Measurements from ENCODE around the gene MOV10L1.

The MOV10L1 gene

DNA sequence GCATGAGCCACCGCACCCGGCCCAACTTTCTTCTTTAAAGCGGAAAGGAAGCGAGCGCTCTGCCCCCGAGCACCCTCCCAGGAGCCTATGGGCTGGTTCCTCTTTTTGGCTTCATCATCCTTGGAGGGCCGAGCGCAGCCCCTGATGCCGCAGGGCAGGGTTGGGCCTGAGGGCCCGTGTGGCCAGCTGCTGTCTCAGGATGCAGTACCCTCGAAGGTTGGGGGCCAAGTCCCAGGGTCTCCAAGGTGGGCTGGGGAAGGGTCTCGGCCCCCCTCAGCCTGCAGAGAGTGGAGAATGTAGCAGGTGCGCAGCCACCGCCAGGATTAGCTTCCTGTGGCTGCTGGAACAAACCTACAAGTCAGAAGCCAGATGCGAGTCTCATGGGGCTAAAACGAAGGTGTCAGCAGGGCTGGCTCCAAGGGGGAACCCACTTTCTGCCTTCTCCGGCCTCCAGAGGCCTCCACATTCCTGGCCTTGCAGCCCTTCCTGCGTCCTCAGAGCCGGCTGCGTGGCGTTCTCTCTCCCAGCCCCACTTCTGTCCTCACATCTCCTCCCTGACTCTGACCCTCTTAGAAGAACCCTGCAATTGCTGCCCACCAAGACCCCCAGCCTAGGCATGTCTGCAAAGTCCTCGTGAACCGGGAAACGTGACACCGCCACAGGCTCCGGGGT, 83.6 kb downstream of the MOV10L1 start:
- no peak overlapping the region for H3K9ac ChIP-seq

DNA sequence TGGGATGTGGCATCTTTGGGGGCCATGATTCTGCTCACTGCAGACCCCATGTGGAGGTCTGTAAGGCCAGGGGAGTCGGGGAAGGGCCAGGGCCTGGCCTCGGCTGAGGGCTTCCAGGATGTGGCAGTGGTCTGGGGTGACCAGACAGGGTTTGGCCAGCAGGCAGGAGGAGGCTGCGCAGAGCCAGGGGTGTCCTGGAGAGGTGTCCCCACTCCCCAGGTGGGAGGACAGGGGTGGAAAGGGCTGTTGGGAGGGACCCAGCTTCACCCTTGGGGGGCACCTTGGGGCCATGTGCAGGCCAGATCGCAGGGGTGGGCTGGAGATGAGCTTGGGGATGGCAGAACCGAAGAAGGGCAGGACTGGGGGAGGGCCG, 84.2 kb downstream of the MOV10L1 start:
- H3K27me3 ChIP-seq (ENCODE audit: control insufficient read depth, insufficient read depth, low read length) = no peaks in the 10 kb centered on the region
- H3K9me3 ChIP-seq (ENCODE audit: control insufficient read depth, low read length) = no peaks in the 10 kb centered on the region
- no peak overlapping the region for H3K27ac ChIP-seq
- H3K4me1 ChIP-seq = no peaks in the 10 kb centered on the region
- H3K4me2 ChIP-seq (ENCODE audit: low read length) = no peak overlapping the region
- no peak overlapping the region for H2AFZ ChIP-seq
- H3K9ac ChIP-seq = no peak overlapping the region
- H3K36me3 ChIP-seq (ENCODE audit: control insufficient read depth, insufficient read depth, low read length) = no peaks in the 10 kb centered on the region
- H3K4me3 ChIP-seq (ENCODE audit: low read depth, low read length) = no peak overlapping the region
- TF ChIP-seq, protein P1, sequence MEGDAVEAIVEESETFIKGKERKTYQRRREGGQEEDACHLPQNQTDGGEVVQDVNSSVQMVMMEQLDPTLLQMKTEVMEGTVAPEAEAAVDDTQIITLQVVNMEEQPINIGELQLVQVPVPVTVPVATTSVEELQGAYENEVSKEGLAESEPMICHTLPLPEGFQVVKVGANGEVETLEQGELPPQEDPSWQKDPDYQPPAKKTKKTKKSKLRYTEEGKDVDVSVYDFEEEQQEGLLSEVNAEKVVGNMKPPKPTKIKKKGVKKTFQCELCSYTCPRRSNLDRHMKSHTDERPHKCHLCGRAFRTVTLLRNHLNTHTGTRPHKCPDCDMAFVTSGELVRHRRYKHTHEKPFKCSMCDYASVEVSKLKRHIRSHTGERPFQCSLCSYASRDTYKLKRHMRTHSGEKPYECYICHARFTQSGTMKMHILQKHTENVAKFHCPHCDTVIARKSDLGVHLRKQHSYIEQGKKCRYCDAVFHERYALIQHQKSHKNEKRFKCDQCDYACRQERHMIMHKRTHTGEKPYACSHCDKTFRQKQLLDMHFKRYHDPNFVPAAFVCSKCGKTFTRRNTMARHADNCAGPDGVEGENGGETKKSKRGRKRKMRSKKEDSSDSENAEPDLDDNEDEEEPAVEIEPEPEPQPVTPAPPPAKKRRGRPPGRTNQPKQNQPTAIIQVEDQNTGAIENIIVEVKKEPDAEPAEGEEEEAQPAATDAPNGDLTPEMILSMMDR (IDR thresholded peaks at IDR 0.05) = no peak
- H3K79me2 ChIP-seq = no peaks in the 10 kb centered on the region

More for the DNA sequence above, 83.6 kb downstream of the MOV10L1 start:
- Histone ChIP-seq H3K4me3 (ENCODE audit: low read depth, low read length) (no peak overlapping the region), H3K27ac (no peak overlapping the region), H3K79me2 (no peaks in the 10 kb centered on the region), H3K36me3 (ENCODE audit: control insufficient read depth, insufficient read depth, low read length) (no peaks in the 10 kb centered on the region), H3K4me2 (ENCODE audit: low read length) (no peak overlapping the region), H3K4me1 (no peaks in the 10 kb centered on the region), H2AFZ (no peak overlapping the region), H3K27me3 (ENCODE audit: control insufficient read depth, insufficient read depth, low read length) (no peaks in the 10 kb centered on the region), H3K9me3 (ENCODE audit: control insufficient read depth, low read length) (no peaks in the 10 kb centered on the region)
- TF ChIP-seq, protein P1 (IDR thresholded peaks at IDR 0.05) = no peak

DNA sequence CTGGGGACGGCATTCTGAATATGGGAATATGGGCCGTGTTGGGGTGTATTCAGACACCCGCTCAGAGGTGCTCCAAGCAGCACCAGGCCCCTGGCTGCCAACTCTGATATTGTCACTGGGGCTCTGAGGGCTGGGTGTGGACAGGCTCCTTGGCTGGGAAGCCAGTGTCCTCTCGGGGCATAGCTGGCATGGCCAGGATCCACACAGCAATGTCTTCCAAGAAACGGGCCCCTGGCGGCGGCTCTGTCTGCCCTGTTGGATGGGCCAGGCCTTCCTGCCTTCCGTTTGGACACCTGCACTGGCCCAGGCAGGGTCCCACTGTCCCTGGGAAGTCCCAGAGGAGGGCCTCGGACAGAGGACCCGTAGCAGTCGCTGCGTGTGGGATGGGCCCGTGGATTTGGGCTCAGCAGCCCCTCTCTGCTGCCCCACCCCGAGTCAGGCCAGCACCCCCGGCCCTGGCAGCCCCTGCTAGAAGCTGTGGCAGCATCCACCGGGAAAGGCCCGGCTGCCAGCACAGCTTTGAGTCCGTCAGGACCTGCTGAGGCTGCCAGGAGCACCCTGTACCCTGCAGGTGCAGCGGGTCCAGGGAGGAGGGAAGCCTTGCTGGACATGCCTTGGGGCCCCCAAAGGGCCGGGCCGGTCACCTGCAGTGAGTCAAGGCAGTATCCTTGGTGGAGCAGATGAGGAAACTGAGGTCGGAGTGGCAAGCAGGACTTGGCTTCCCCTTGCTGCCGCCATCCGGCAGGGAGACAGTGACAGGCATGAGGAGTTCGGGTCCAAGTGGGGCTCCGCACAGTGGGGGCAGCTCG, 84.8 kb downstream of the MOV10L1 start:
- no peaks in the 10 kb centered on the region for H3K4me1 ChIP-seq

GRCh38 chr22:50175191-50175461, 85.3 kb downstream of the MOV10L1 start:
- Histone ChIP-seq H3K36me3 (ENCODE audit: control insufficient read depth, insufficient read depth, low read length) (no peaks in the 10 kb centered on the region), H3K27ac (no peak overlapping the region), H3K4me1 (no peaks in the 10 kb centered on the region), H3K79me2 (no peaks in the 10 kb centered on the region), H3K4me2 (ENCODE audit: low read length) (no peak overlapping the region), H3K9me3 (ENCODE audit: control insufficient read depth, low read length) (no peaks in the 10 kb centered on the region), H3K9ac (no peak overlapping the region), H2AFZ (no peak overlapping the region), H3K27me3 (ENCODE audit: control insufficient read depth, insufficient read depth, low read length) (no peaks in the 10 kb centered on the region), H3K4me3 (ENCODE audit: low read depth, low read length) (no peak overlapping the region)
- TF ChIP-seq, protein P1 (IDR thresholded peaks at IDR 0.05) = no peak

More for the DNA sequence above, 84.8 kb downstream of the MOV10L1 start:
- H3K27me3 ChIP-seq (ENCODE audit: control insufficient read depth, insufficient read depth, low read length) = no peaks in the 10 kb centered on the region
- H3K4me2 ChIP-seq (ENCODE audit: low read length) = no peak overlapping the region
- no peak overlapping the region for H3K27ac ChIP-seq
- no peak overlapping the region for H3K9ac ChIP-seq
- no peaks in the 10 kb centered on the region for H3K79me2 ChIP-seq
- no peak overlapping the region for H3K4me3 ChIP-seq (ENCODE audit: low read depth, low read length)
- H3K9me3 ChIP-seq (ENCODE audit: control insufficient read depth, low read length) = no peaks in the 10 kb centered on the region
- H3K36me3 ChIP-seq (ENCODE audit: control insufficient read depth, insufficient read depth, low read length) = no peaks in the 10 kb centered on the region
- H2AFZ ChIP-seq = no peak overlapping the region
- TF ChIP-seq, protein P1 (IDR thresholded peaks at IDR 0.05) = no peak

Measured in parathyroid adenoma (tissue), 2 donors.